ENCODE results near the gene PRTG. TPM values are rescaled to one million over a fixed set of nuclear protein-coding genes. Genes with fewer than 3 reads are reported as not detected.
A peak's percentile ranks its signal among the peaks of the same experiment; 100 is the strongest.

PRTG gene
- total RNA-seq, 1 donor from 2014 or later, result under 0.01 TPM

- no peak for FAIRE-seq
- TF ChIP-seq CTCF (IDR thresholded peaks at IDR 0.05; ENCODE audit: insufficient read depth, low read length, severe bottlenecking), result no peak
- no peaks in the 10 kb centered on the region for H3K27me3 ChIP-seq (ENCODE audit: control insufficient read depth, insufficient read depth, low read length)
- no peak for DNase-seq (ENCODE audit: low read depth)
- H3K4me3 ChIP-seq (ENCODE audit: low read depth, low read length), result no peak overlapping the region
- H3K36me3 ChIP-seq (ENCODE audit: control insufficient read depth, insufficient read depth, low read length), result no peaks in the 10 kb centered on the region
Observed at GRCh38 chr15:55659481-55659880, 83.5 kb downstream of the PRTG start.

GRCh38 chr15:55658886-55659285 lies 84.1 kb downstream of the PRTG start:
- DNase-seq (ENCODE audit: low read depth) (no peak), FAIRE-seq (no peak)
- Histone ChIP-seq H3K27me3 (ENCODE audit: control insufficient read depth, insufficient read depth, low read length) (no peaks in the 10 kb centered on the region), H3K36me3 (ENCODE audit: control insufficient read depth, insufficient read depth, low read length) (no peaks in the 10 kb centered on the region), H3K4me3 (ENCODE audit: low read depth, low read length) (no peak overlapping the region)
- TF ChIP-seq CTCF (IDR thresholded peaks at IDR 0.05; ENCODE audit: insufficient read depth, low read length, severe bottlenecking), result no peak

GRCh38 chr15:55654561-55655031 lies 88.4 kb downstream of the PRTG start:
- H3K4me3 ChIP-seq (ENCODE audit: low read depth, low read length), result no peak overlapping the region
- no peak for DNase-seq (ENCODE audit: low read depth)
- H3K36me3 ChIP-seq (ENCODE audit: control insufficient read depth, insufficient read depth, low read length), result no peaks in the 10 kb centered on the region
- no peak for TF ChIP-seq CTCF (IDR thresholded peaks at IDR 0.05; ENCODE audit: insufficient read depth, low read length, severe bottlenecking)
- no peak for FAIRE-seq
- no peaks in the 10 kb centered on the region for H3K27me3 ChIP-seq (ENCODE audit: control insufficient read depth, insufficient read depth, low read length)

GRCh38 chr15:55652909-55653495 lies 90.0 kb downstream of the PRTG start:
- DNase-seq (ENCODE audit: low read depth) (no peak), FAIRE-seq (no peak)
- H3K4me3 ChIP-seq (ENCODE audit: low read depth, low read length), result no peak overlapping the region
- no peaks in the 10 kb centered on the region for H3K27me3 ChIP-seq (ENCODE audit: control insufficient read depth, insufficient read depth, low read length)
- H3K36me3 ChIP-seq (ENCODE audit: control insufficient read depth, insufficient read depth, low read length), result no peaks in the 10 kb centered on the region
- no peak for TF ChIP-seq CTCF (IDR thresholded peaks at IDR 0.05; ENCODE audit: insufficient read depth, low read length, severe bottlenecking)

GRCh38 chr15:55652359-55652758 lies 90.6 kb downstream of the PRTG start:
- DNase-seq (ENCODE audit: low read depth) (no peak), FAIRE-seq (no peak)
- TF ChIP-seq CTCF (IDR thresholded peaks at IDR 0.05; ENCODE audit: insufficient read depth, low read length, severe bottlenecking), result no peak
- Histone ChIP-seq H3K27me3 (ENCODE audit: control insufficient read depth, insufficient read depth, low read length) (no peaks in the 10 kb centered on the region), H3K4me3 (ENCODE audit: low read depth, low read length) (no peak overlapping the region), H3K36me3 (ENCODE audit: control insufficient read depth, insufficient read depth, low read length) (no peaks in the 10 kb centered on the region)

GRCh38 chr15:55649058-55649423 lies 93.9 kb downstream of the PRTG start:
- peak; percentile 29 for DNase-seq (ENCODE audit: low read depth)
- TF ChIP-seq CTCF (IDR thresholded peaks at IDR 0.05; ENCODE audit: insufficient read depth, low read length, severe bottlenecking), result no peak
- FAIRE-seq, result no peak
- H3K36me3 ChIP-seq (ENCODE audit: control insufficient read depth, insufficient read depth, low read length), result no peaks in the 10 kb centered on the region
- H3K27me3 ChIP-seq (ENCODE audit: control insufficient read depth, insufficient read depth, low read length), result no peaks in the 10 kb centered on the region
- no peak overlapping the region for H3K4me3 ChIP-seq (ENCODE audit: low read depth, low read length)
